A673 (cell line): Measurements from ENCODE around the gene TRDN. TPM values are rescaled to one million over a fixed set of nuclear protein-coding genes. Genes with fewer than 3 reads are reported as not detected.
A peak's percentile ranks its signal among the peaks of the same experiment; 100 is the strongest.

Experiments used
- BruUV-seq: library from RNA; stranded (reverse); fragments of 400-500 nt; replicated peaks from 2 replicates; lab custom pipeline; 2021; lab: Mats Ljungman, UMichigan
- CTCF ChIA-PET: fragments of 300-600 bp; sonication (Branson Sonifier 250); formaldehyde crosslinking; loops from one replicate; lab custom pipeline; 2022; ENCODE audit warnings: antibody characterized with exemption; lab: Charles Lee
- POLR2A ChIA-PET: fragments of 300-600 bp; sonication (Branson Sonifier 250); formaldehyde crosslinking; loops from one replicate; lab custom pipeline; 2022; ENCODE audit warnings: antibody characterized with exemption; ENCODE audit not compliant: low non-redundant PET; lab: Charles Lee
- DNase-seq: peaks from one replicate; pipeline ENCODE4 v3.0.0-alpha.2; 2015; ENCODE audit warnings: low spot score
- H3K27ac ChIP-seq: fragments of 200-600 bp; sonication (generic); 2 replicates; pipeline ENCODE4 v1.5.1; 2016; ENCODE audit warnings: mixed run types, low read depth, mild to moderate bottlenecking, mixed read lengths, antibody characterized with exemption, low read length; ENCODE audit not compliant: poor library complexity, severe bottlenecking
- H3K27me3 ChIP-seq: fragments of 200-600 bp; sonication (generic); replicated peaks from 2 replicates; pipeline ENCODE4 v1.6.1; 2017; ENCODE audit warnings: mixed run types, low read depth, mild to moderate bottlenecking, mixed read lengths, antibody characterized with exemption, low read length; ENCODE audit not compliant: insufficient read depth, poor library complexity
- H3K36me3 ChIP-seq: fragments of 200-600 bp; sonication (generic); 2 replicates; pipeline ENCODE4 v1.6.1; 2016; ENCODE audit warnings: mixed run types, mild to moderate bottlenecking, mixed read lengths, antibody characterized with exemption, low read length; ENCODE audit not compliant: insufficient read depth, poor library complexity, severe bottlenecking
- H3K4me1 ChIP-seq: fragments of 200-600 bp; sonication (generic); 2 replicates; pipeline ENCODE4 v1.6.1; 2017; ENCODE audit warnings: mixed run types, mild to moderate bottlenecking, mixed read lengths, antibody characterized with exemption, low read length; ENCODE audit not compliant: insufficient read depth, poor library complexity, severe bottlenecking
- H3K4me3 ChIP-seq: fragments of 200-600 bp; sonication (generic); 2 replicates; pipeline ENCODE4 v1.5.1; 2016; ENCODE audit warnings: low read depth, mixed run types, mild to moderate bottlenecking, mixed read lengths, low read length; ENCODE audit not compliant: poor library complexity, severe bottlenecking
- H3K9me3 ChIP-seq: fragments of 200-600 bp; sonication (generic); 2 replicates; pipeline ENCODE4 v1.6.1; 2016; ENCODE audit warnings: mixed run types, low read depth, mild to moderate bottlenecking, mixed read lengths, antibody characterized with exemption, low read length; ENCODE audit not compliant: poor library complexity, severe bottlenecking
- EZH2 ChIP-seq: fragments of 200-600 bp; sonication (generic); IDR thresholded peaks from 2 replicates; pipeline ENCODE4 v1.6.1; 2017; ENCODE audit warnings: borderline replicate concordance, low read depth, mild to moderate bottlenecking, mixed read lengths, antibody characterized with exemption, low read length; ENCODE audit not compliant: poor library complexity, severe bottlenecking
- intact Hi-C: fragments of 100-400 bp; cut with micrococcal nuclease; formaldehyde crosslinking; loops from one replicate; pipeline ENCODE4 v1.10.0; 2022; ENCODE audit not compliant: unreplicated experiment
- total RNA-seq: library from RNA; stranded (reverse); gene quantifications from 2 replicates; pipeline ENCODE4 v1.2.3, GENCODE V29; 2021
- TF ChIP-seq, protein P1 (sequence below): fragments of 300-800, 200-600 bp; sonication (generic); conservative IDR thresholded peaks from 2 replicates; pipeline ENCODE4 v1.5.1; 2017; ENCODE audit warnings: low read depth, mild to moderate bottlenecking, antibody characterized with exemption, low read length, moderate library complexity, mixed read lengths

The TRDN gene
- total RNA-seq, 1 experiment from 2014 or later: 3.8 TPM

DNA sequence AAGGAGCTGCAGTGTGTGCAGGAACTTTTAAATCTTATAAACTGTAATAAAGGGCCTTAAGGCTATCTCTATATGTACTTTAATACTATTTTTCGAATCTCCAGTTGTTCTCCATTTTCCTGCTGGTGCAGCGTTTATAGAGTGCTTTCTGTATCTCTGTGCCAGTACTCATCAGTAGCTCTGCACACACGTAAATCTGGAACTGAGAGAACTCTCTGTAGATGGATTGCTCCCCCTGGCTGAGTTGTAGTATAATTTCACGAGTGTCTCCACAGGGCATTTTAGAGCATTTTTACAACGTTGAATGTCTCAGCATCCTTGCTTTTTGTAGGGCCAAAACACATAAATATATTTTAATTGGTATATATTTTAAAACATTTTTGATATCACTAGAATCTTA, 256.5 kb downstream of the TRDN start:
- TF ChIP-seq, protein P1, sequence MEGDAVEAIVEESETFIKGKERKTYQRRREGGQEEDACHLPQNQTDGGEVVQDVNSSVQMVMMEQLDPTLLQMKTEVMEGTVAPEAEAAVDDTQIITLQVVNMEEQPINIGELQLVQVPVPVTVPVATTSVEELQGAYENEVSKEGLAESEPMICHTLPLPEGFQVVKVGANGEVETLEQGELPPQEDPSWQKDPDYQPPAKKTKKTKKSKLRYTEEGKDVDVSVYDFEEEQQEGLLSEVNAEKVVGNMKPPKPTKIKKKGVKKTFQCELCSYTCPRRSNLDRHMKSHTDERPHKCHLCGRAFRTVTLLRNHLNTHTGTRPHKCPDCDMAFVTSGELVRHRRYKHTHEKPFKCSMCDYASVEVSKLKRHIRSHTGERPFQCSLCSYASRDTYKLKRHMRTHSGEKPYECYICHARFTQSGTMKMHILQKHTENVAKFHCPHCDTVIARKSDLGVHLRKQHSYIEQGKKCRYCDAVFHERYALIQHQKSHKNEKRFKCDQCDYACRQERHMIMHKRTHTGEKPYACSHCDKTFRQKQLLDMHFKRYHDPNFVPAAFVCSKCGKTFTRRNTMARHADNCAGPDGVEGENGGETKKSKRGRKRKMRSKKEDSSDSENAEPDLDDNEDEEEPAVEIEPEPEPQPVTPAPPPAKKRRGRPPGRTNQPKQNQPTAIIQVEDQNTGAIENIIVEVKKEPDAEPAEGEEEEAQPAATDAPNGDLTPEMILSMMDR: peak; percentile 76
- TF ChIP-seq EZH2: no peak
- H3K27me3 ChIP-seq: no peaks in the 10 kb centered on the region
- ChIA-PET CTCF (interaction anchor here (0.5 to 3.1 kb wide), 12 partner anchors 156 to 1937 kb away, joined by 3 to 28 read pairs (median 6); no protein-coding TSS in a partner anchor), POLR2A (no interaction called here)
- peak; percentile 94 for DNase-seq
- H3K27ac ChIP-seq: peak overlapping the region; percentile 67
- H3K36me3 ChIP-seq: no peaks in the 10 kb centered on the region
- H3K9me3 ChIP-seq: no peaks in the 10 kb centered on the region
- intact Hi-C loops: loop anchor here (1.0 to 10.0 kb wide), 5 partner anchors 157 to 649 kb away; partner anchors contain the start of gene CLVS2
- peak overlapping the region; percentile 20 for H3K4me3 ChIP-seq
- no TSS peak for BruUV-seq
- H3K4me1 ChIP-seq: peaks cover 40% of the 10 kb centered on the region

DNA sequence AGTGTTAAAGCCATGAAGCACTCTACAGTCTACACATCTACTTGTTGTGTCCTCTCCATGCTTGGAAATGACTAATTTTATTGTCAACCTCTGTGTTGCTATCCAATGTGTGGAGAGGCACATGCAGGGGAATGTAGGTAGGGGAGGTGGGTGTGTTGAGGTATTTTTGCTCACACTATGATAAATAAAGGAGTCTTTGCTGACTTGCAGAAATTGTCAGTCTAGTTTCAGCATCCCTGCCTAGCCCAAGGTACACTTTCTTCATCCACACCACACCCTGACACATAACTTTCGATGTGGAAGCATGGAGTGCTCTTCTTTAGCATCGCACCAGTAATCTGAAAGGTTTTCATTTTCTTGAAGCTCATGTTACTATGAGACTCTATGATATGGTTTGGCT, 264.0 kb downstream of the TRDN start:
- intact Hi-C loops: no loop called here
- no peaks in the 10 kb centered on the region for H3K27me3 ChIP-seq
- no peaks in the 10 kb centered on the region for H3K9me3 ChIP-seq
- TF ChIP-seq EZH2: no peak
- TF ChIP-seq, protein P1: no peak
- ChIA-PET POLR2A (no interaction called here), CTCF (no interaction called here)
- no peak for DNase-seq
- H3K4me3 ChIP-seq: no peak overlapping the region
- H3K36me3 ChIP-seq: no peaks in the 10 kb centered on the region
- no peak overlapping the region for H3K27ac ChIP-seq
- H3K4me1 ChIP-seq: peaks cover 5% of the 10 kb centered on the region
- no TSS peak for BruUV-seq

DNA sequence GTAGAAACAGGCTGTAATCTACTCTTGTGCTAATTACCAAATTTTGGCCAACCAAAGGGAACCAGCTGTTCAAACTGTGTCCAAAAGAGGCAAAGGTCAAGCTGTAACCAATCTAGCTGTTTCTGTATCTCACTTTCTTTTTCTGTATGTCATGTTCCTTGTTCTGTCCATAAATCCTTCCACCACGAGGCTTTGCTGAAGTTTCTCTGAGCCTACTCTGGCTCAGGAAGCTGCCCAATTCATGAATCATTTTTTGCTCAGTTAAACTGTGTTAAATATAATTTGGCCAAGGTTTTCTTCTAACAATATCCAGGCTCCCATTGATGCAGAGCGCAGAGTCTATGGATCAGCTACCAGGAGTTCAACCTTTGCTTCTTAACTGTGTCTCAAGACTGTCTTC, 272.8 kb downstream of the TRDN start:
- Histone ChIP-seq H3K4me1 (no peaks in the 10 kb centered on the region), H3K27me3 (no peaks in the 10 kb centered on the region), H3K27ac (no peak overlapping the region), H3K4me3 (no peak overlapping the region), H3K9me3 (no peaks in the 10 kb centered on the region), H3K36me3 (no peaks in the 10 kb centered on the region)
- DNase-seq: no peak
- CTCF ChIA-PET: no interaction called here
- no peak for TF ChIP-seq EZH2
- TF ChIP-seq, protein P1: no peak
- intact Hi-C loops: no loop called here
- no TSS peak for BruUV-seq
- POLR2A ChIA-PET: no interaction called here
